ENCODE data around the gene AP4E1.

DNA sequence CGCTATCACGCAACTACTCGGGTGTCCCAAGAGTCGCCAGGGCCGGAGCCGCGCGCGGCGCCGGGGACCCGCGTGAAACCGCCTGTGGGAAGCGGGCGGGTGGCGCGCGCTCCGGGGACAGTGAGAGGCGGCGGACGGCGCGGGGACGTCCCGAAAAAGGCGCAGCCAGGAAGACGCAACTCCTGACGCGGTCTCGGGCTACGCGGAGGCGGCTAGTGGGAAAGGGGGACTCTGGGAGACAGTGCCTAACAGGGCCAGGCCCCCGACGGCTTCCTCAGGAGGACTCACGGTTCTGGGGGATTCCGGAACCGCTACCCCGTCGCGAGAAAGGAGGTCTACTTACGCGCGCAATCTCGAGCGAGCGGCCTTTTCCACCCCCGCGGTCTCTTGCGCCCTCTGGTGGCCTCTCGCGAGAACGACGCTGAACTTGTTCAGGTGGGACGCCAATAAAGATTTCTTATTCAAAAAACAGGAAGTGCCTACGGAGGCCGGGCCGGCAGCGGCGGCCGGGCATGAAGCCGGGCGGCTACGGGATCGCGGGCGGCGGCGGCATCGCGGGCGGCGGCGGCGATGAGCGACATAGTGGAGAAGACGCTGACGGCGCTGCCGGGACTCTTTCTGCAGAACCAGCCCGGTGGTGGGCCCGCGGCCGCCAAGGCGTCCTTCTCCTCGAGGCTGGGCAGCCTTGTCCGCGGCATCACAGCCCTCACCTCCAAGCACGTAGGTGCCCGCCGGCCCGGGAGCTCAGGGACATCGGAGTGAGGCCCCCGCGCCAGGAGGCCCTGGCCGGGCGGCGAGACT is at the start of gene AP4E1:
- TF ChIP-seq, protein P1, sequence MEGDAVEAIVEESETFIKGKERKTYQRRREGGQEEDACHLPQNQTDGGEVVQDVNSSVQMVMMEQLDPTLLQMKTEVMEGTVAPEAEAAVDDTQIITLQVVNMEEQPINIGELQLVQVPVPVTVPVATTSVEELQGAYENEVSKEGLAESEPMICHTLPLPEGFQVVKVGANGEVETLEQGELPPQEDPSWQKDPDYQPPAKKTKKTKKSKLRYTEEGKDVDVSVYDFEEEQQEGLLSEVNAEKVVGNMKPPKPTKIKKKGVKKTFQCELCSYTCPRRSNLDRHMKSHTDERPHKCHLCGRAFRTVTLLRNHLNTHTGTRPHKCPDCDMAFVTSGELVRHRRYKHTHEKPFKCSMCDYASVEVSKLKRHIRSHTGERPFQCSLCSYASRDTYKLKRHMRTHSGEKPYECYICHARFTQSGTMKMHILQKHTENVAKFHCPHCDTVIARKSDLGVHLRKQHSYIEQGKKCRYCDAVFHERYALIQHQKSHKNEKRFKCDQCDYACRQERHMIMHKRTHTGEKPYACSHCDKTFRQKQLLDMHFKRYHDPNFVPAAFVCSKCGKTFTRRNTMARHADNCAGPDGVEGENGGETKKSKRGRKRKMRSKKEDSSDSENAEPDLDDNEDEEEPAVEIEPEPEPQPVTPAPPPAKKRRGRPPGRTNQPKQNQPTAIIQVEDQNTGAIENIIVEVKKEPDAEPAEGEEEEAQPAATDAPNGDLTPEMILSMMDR (IDR thresholded peaks at IDR 0.05 in 2 of 3, conservative IDR thresholded peaks at IDR 0.05 in 1 of 3; ENCODE audit: borderline replicate concordance in 1 of 3, insufficient read depth in 1 of 3, low read depth in 2 of 3, low read length in 2 of 3) = peak; percentile 65 to 84 (median 79); a peak in 5 of 6 replicates
- TF ChIP-seq REST (IDR thresholded peaks at IDR 0.05; ENCODE audit: low read depth) (no peak), POLR2AphosphoS5 (IDR thresholded peaks at IDR 0.05; ENCODE audit: low read depth, low read length) (peak; percentile 63)
